AG04449 (cell line): ENCODE measurements around the gene PLEKHH3.
"Not testable (repeated sequence)": the region's sequence is repeated elsewhere in the genome, so short reads cannot be mapped to it uniquely, and the experiment has no call there.

Experiments
- CTCF ChIA-PET: fragments of 350-600 bp; formaldehyde crosslinking; extraction: SDS; loops from one replicate; lab custom pipeline; 2021; ENCODE audit warnings: antibody characterized with exemption; lab: Yijun Ruan, JAX
- POLR2A ChIA-PET: fragments of 400-600, 350-600 bp; formaldehyde crosslinking; extraction: SDS; loops from one replicate; lab custom pipeline; 2020; ENCODE audit warnings: antibody characterized with exemption, inconsistent platforms; lab: Yijun Ruan, JAX
- DNase-seq: peaks from one replicate; pipeline ENCODE4 v3.0.0-alpha.2; 2010; ENCODE audit warnings: low read depth, low spot score
- H3K4me3 ChIP-seq: 2 replicates; pipeline ENCODE4 v1.5.1; 2011; ENCODE audit warnings: low read depth, mild to moderate bottlenecking, control low read depth, low read length
- CTCF ChIP-seq: IDR thresholded peaks from one replicate; pipeline ENCODE4 v1.5.1; 2011; ENCODE audit warnings: mild to moderate bottlenecking, moderate library complexity, low read length, control low read depth, inconsistent platforms; ENCODE audit not compliant: insufficient read depth; ENCODE audit errors: missing control alignments

PLEKHH3 gene

GRCh38 chr17:42647778-42648177 is 29.0 kb downstream of the PLEKHH3 start:
- no peak for DNase-seq
- no peak overlapping the region for H3K4me3 ChIP-seq
- no peak for TF ChIP-seq CTCF
- CTCF ChIA-PET: interaction anchor here (1.5 kb wide), 1 partner anchor 39 kb away, joined by 4 read pairs; the partner anchor contains the start of gene RETREG3
- POLR2A ChIA-PET: no interaction called here

- H3K4me3 ChIP-seq: no peak overlapping the region
- no peak for TF ChIP-seq CTCF
- DNase-seq: no peak
- CTCF ChIA-PET: interaction anchor here (1.3 kb wide), 1 partner anchor 11 kb away, joined by 3 read pairs; no protein-coding TSS in a partner anchor
- POLR2A ChIA-PET: no interaction called here
These were observed 34.5 kb downstream of the PLEKHH3 start for GRCh38 chr17:42642336-42642735.

GRCh38 chr17:42640121-42640520 is 36.7 kb downstream of the PLEKHH3 start:
- POLR2A ChIA-PET: no interaction called here

GRCh38 chr17:42639525-42640113 is 37.2 kb downstream of the PLEKHH3 start:
- CTCF ChIA-PET: no interaction called here
- no peak for DNase-seq
- no peak for TF ChIP-seq CTCF
- POLR2A ChIA-PET: no interaction called here
- H3K4me3 ChIP-seq: no peak overlapping the region

More at GRCh38 chr17:42640121-42640520, 36.7 kb downstream of the PLEKHH3 start:
- DNase-seq: no peak
- no peak for TF ChIP-seq CTCF
- CTCF ChIA-PET: no interaction called here
- no peak overlapping the region for H3K4me3 ChIP-seq

- ChIA-PET CTCF (interaction anchor here (0.8 kb wide), 1 partner anchor 9 kb away, joined by 3 read pairs; no protein-coding TSS in a partner anchor), POLR2A (no interaction called here)
- DNase-seq: no peak
- no peak for TF ChIP-seq CTCF
- H3K4me3 ChIP-seq: no peak overlapping the region
These were observed 43.8 kb downstream of the PLEKHH3 start for GRCh38 chr17:42632949-42633444.

GRCh38 chr17:42629411-42630009 is 47.3 kb downstream of the PLEKHH3 start:
- ChIA-PET CTCF (no interaction called here), POLR2A (no interaction called here)
- no peak for TF ChIP-seq CTCF

GRCh38 chr17:42627032-42627764 is 49.6 kb downstream of the PLEKHH3 start:
- POLR2A ChIA-PET, DNase-seq, H3K4me3 ChIP-seq, CTCF ChIA-PET: not testable (repeated sequence)

More at GRCh38 chr17:42629411-42630009, 47.3 kb downstream of the PLEKHH3 start:
- no peak overlapping the region for H3K4me3 ChIP-seq
- no peak for DNase-seq
